K562 (cell line): ENCODE data around the gene MVD. TPM values are rescaled to one million over a fixed set of nuclear protein-coding genes. Genes with fewer than 3 reads are reported as not detected.

Experiments
- ATAC-seq: fragments of 200-7000 bp; cut with Tn5 transposase; 3 replicates; pipeline ENCODE4 v1.9.1; 2020; ENCODE audit warnings: moderate library complexity
- BruUV-seq: library from RNA; stranded (reverse); fragments of 400-500 nt; replicated peaks from 2 replicates; lab custom pipeline; 2021; lab: Mats Ljungman, UMichigan
- CTCF ChIA-PET: fragments of 300-600 bp; formaldehyde crosslinking; extraction: SDS; loops from one replicate; lab custom pipeline; 2021; ENCODE audit warnings: low intra/inter-chr PET ratio; lab: Yijun Ruan, JAX
- POLR2A ChIA-PET: fragments of 300-600, 350-650 bp; sonication (Branson Sonifier 250); formaldehyde crosslinking; extraction: SDS; loops from one replicate; lab custom pipeline; 2021; ENCODE audit warnings: antibody characterized with exemption, inconsistent platforms; lab: Yijun Ruan, JAX
- DNase-seq, 4 experiments: peaks; one replicate each; pipeline versions ENCODE4 v3.0.0 to v3.0.0-alpha.2; 2011 to 2018; ENCODE audit warnings: low spot score in 3 of 4, mixed read lengths in 3 of 4; ENCODE audit errors: extremely low read depth in 1 of 4
- FAIRE-seq: peaks from 2 replicates; lab custom pipeline; 2011; peaks lifted over from hg19 to GRCh38; lab: Jason Lieb, UNC
- H2AFZ ChIP-seq: 2 replicates; pipeline ENCODE4 v1.6.0; 2011; ENCODE audit warnings: low read depth, low read length, control low read depth, inconsistent platforms
- H3K27ac ChIP-seq: fragments of 200-600 bp; 3 replicates; pipeline ENCODE4 v1.8.0; 2011; ENCODE audit warnings: low read depth, mild to moderate bottlenecking, control low read depth, inconsistent platforms, low read length, moderate library complexity, mixed read lengths; ENCODE audit errors: extremely low read depth
- H3K27me3 ChIP-seq, 2 experiments: fragments of 300-600 bp in 1 of 2; 2 replicates in 1 of 2; 3 replicates in 1 of 2; pipeline versions ENCODE4 v1.6.0 to v1.8.0; 2011; ENCODE audit warnings: inconsistent platforms in 2 of 2, low read length in 2 of 2, mild to moderate bottlenecking in 1 of 2, mixed read lengths in 1 of 2, moderate library complexity in 1 of 2; ENCODE audit not compliant: control insufficient read depth in 2 of 2, insufficient read depth in 2 of 2
- H3K36me3 ChIP-seq: fragments of 300-600 bp; 3 replicates; pipeline ENCODE4 v1.8.0; 2011; ENCODE audit warnings: mild to moderate bottlenecking, low read length, inconsistent platforms; ENCODE audit not compliant: control insufficient read depth, insufficient read depth
- H3K4me1 ChIP-seq, 2 experiments: fragments of 200-600 bp in 1 of 2; replicated peaks in 1 of 2; 2 replicates in 1 of 2; 3 replicates in 1 of 2; pipeline versions ENCODE4 v1.5.1 to v1.8.0; 2011; ENCODE audit warnings: inconsistent platforms in 2 of 2, low read length in 2 of 2, mild to moderate bottlenecking in 1 of 2, mixed read lengths in 1 of 2, moderate library complexity in 1 of 2; ENCODE audit not compliant: control insufficient read depth in 2 of 2, insufficient read depth in 2 of 2
- H3K4me2 ChIP-seq: 2 replicates; pipeline ENCODE4 v1.6.1; 2011; ENCODE audit warnings: low read length, control low read depth, inconsistent platforms, mixed read lengths; ENCODE audit not compliant: insufficient read depth
- H3K4me3 ChIP-seq: fragments of 200-600 bp; sonication (generic), shearing (Covaris generic); 2 replicates; pipeline ENCODE4 v1.5.1; 2016; ENCODE audit warnings: control low read depth, inconsistent platforms
- H3K79me2 ChIP-seq: fragments of 200-600 bp; 3 replicates; pipeline ENCODE4 v1.8.0; 2011; ENCODE audit warnings: low read length, inconsistent platforms; ENCODE audit not compliant: control insufficient read depth, insufficient read depth
- H3K9ac ChIP-seq, 2 experiments: 2 replicates each; pipeline versions ENCODE4 v1.6.0 to v1.6.1; 2011; ENCODE audit warnings: low read depth in 2 of 2, low read length in 2 of 2, control low read depth in 1 of 2, inconsistent platforms in 1 of 2, mild to moderate bottlenecking in 1 of 2, mixed read lengths in 1 of 2; ENCODE audit not compliant: insufficient read depth in 1 of 2
- H3K9me1 ChIP-seq: one replicate; pipeline ENCODE4 v1.6.0; 2011; ENCODE audit warnings: inconsistent platforms, mild to moderate bottlenecking, low read length, moderate library complexity; ENCODE audit not compliant: control insufficient read depth, insufficient read depth
- H3K9me3 ChIP-seq: replicated peaks from 2 replicates; pipeline ENCODE4 v1.5.1; 2011; ENCODE audit warnings: low read depth, low read length, inconsistent platforms; ENCODE audit not compliant: control insufficient read depth, insufficient read depth
- H4K20me1 ChIP-seq: replicated peaks from 2 replicates; pipeline ENCODE4 v1.6.1; 2011; ENCODE audit warnings: low read length, inconsistent platforms, mixed read lengths; ENCODE audit not compliant: control insufficient read depth, insufficient read depth
- ARNT ChIP-seq, 2 experiments: fragments of 450-650 bp; IDR thresholded peaks; 2 replicates each; pipeline ENCODE4 v1.6.1; 2016; ENCODE audit warnings: mild to moderate bottlenecking in 1 of 2
- CBFB ChIP-seq: sonication (generic); formaldehyde crosslinking; IDR thresholded peaks from 2 replicates; pipeline ENCODE4 v1.4.0; 2020; ENCODE audit warnings: mild to moderate bottlenecking, missing genetic modification reagents
- CHCHD3 ChIP-seq: fragments of 250-450 bp; sonication (Bioruptor Pico); IDR thresholded peaks from 2 replicates; pipeline ENCODE4 v2.1.2; 2022; ENCODE audit warnings: mild to moderate bottlenecking
- CHD1 ChIP-seq: fragments of 200-600 bp; sonication (generic); IDR thresholded peaks from one replicate; pipeline ENCODE4 v1.6.1; 2012; ENCODE audit warnings: mild to moderate bottlenecking, moderate library complexity, low read length, inconsistent platforms
- HCFC1 ChIP-seq: IDR thresholded peaks from 2 replicates; pipeline ENCODE4 v1.6.1; 2012; ENCODE audit warnings: low read depth, low read length, improper control_type of control experiment
- HDAC6 ChIP-seq: IDR thresholded peaks from 2 replicates; pipeline ENCODE4 v1.6.1; 2012; ENCODE audit warnings: low read depth, mild to moderate bottlenecking, control low read depth, inconsistent platforms, low read length, moderate library complexity
- KAT8 ChIP-seq: fragments of 450-650 bp; IDR thresholded peaks from 2 replicates; pipeline ENCODE4 v1.6.1; 2016; ENCODE audit warnings: low read depth, mild to moderate bottlenecking
- SAFB2 ChIP-seq: fragments of 200-400 bp; formaldehyde crosslinking; IDR thresholded peaks from 2 replicates; pipeline ENCODE4 v1.6.1; 2018; ENCODE audit warnings: borderline replicate concordance, low read length, low read depth, moderate library complexity; ENCODE audit not compliant: severe bottlenecking
- ZFP30 ChIP-seq: fragments of 250-450 bp; sonication (Bioruptor Pico); IDR thresholded peaks from 2 replicates; pipeline ENCODE4 v1.8.0; 2022; ENCODE audit warnings: moderate library complexity, mild to moderate bottlenecking, inconsistent platforms, borderline replicate concordance
- ZNF561 ChIP-seq: fragments of 450-650 bp; formaldehyde crosslinking; conservative IDR thresholded peaks from 2 replicates; pipeline ENCODE4 v1.4.0; 2020; ENCODE audit warnings: mild to moderate bottlenecking, moderate library complexity
- ZNF695 ChIP-seq: fragments of 450-650 bp; formaldehyde crosslinking; IDR thresholded peaks from 2 replicates; pipeline ENCODE4 v1.4.0; 2020; ENCODE audit warnings: mild to moderate bottlenecking, moderate library complexity
- WGBS: fragments of 100-300 bp; shearing (Covaris generic); methylation state at CpG from one replicate; pipeline ENCODE4 v1.1.6; 2016; ENCODE audit warnings: low coverage, mixed read lengths; ENCODE audit not compliant: insufficient coverage; ENCODE audit errors: missing lambda C conversion rate; 5-methylcytosine and 5-hydroxymethylcytosine counted together
- in situ Hi-C: fragments of 300-500 bp; cut with MboI; formaldehyde crosslinking; loops from 4 replicates; pipeline ENCODE4 v1.15.0; 2018; ENCODE audit warnings: inconsistent platforms, mixed read lengths
- intact Hi-C: fragments of 100-400 bp; cut with micrococcal nuclease; formaldehyde crosslinking; loops from 2 replicates; pipeline ENCODE4 v1.14.2; 2022
- polyA plus RNA-seq, 8 experiments: library from polyadenylated mRNA; depleted of rRNA in 4 of 8; stranded (reverse) in 5 of 8; unstranded in 3 of 8; fragments of >200 nt; fragmentation: Nextera tagmentation in 2 of 8; fragmentation: Illumina TruSeq in 1 of 8; extraction: Ambion mirVana in 2 of 8; extraction: Trizol in 1 of 8; gene quantifications; 2 replicates each; pipeline versions ENCODE4 v1.2.1 to v1.2.3, GENCODE V29; 2011 to 2014; ENCODE audit warnings: inconsistent platforms in 1 of 8, missing spikeins in 1 of 8
- total RNA-seq, 7 experiments: library from RNA; depleted of rRNA in 6 of 7; stranded (reverse); fragments of >200 nt in 6 of 7; fragmentation: Illumina TruSeq in 2 of 7; extraction: Trizol in 2 of 7; gene quantifications; 2 replicates each; pipeline versions ENCODE4 v1.2.1 to v1.2.3, GENCODE V29; 2011 to 2021; ENCODE audit warnings: low replicate concordance in 1 of 7
- TF ChIP-seq, protein P1 (sequence below), 3 experiments: IDR thresholded peaks in 2 of 3; conservative IDR thresholded peaks in 1 of 3; 2 replicates each; pipeline ENCODE4 v1.5.1; 2011 to 2012; ENCODE audit warnings: low read length in 3 of 3, mild to moderate bottlenecking in 3 of 3, control low read depth in 2 of 3, improper control_type of control experiment in 1 of 3, inconsistent platforms in 1 of 3, low read depth in 1 of 3, mixed read lengths in 1 of 3, moderate library complexity in 1 of 3; ENCODE audit not compliant: insufficient read depth in 2 of 3
- TF ChIP-seq, protein P2 (sequence below): fragments of 250-450 bp; sonication (Bioruptor Pico); IDR thresholded peaks from 2 replicates; pipeline ENCODE4 v1.4.0; 2020; ENCODE audit warnings: mild to moderate bottlenecking
- TF ChIP-seq, protein P3 (sequence below): sonication (generic); formaldehyde crosslinking; IDR thresholded peaks from 2 replicates; pipeline ENCODE4 v1.8.1; 2023; ENCODE audit warnings: mild to moderate bottlenecking, missing genetic modification reagents

MVD gene
- total and polyA plus RNA-seq, 9 of the 15 experiments (the other 6 are each of a cell fraction or from before 2014, with no cell fraction given), result 12.2 to 141 (median 45.3) TPM

DNA sequence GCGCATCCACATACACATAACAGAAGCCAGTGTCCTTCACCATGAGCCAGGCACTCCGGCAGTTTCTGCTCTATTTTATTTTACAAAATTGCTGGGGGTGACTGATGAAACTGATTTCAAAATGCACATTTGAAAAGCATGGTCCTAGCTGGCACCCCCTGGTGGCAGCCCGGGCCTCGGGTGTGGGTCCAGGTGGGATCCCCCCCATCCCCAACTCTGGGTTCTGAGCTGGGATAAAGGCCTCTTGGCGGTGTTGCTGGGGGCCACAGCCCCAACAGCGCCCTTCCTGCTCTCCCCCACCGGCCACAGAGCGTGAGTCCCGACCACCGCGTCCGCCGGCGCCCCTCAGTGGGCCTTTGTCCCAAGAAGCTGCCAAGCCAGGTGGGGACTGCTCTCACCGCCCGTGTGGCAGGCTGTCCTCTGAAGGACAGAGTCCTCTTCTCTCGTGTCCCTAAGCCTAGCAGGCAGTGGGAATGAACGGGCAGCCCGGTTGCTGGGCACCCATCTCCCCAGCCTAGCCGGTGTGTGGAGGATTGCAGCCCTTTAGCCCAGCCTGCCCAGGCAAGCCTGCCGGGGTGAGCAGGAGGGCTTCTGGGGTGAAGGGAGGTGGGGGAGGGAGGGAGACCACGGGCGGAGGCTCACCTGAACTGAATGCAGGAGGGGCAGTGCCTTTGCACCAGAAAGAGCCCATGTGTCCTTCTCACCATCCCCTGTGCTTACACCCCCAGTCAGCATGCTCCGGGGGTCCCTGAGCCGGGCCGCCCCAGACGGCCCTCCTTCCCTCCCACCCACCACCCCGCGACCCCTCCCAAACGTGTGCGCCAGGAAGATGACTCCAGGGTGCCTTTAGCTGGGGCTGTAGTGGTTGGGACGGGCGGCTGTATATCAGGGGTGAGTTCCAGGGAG, 22.5 kb upstream of the MVD start:
- Histone ChIP-seq H3K4me2 (peak overlapping the region; percentile 75), H3K36me3 (no peaks in the 10 kb centered on the region), H3K79me2 (no peaks in the 10 kb centered on the region; the same call in 2 of the 3 replicates), H4K20me1 (no peaks in the 10 kb centered on the region; the same call in 1 of the 2 replicates), H2AFZ (peak overlapping the region; percentile 88), H3K9ac (peak overlapping the region; percentile 44 to 90; a peak in 3 of 4 replicates), H3K27ac (no peak overlapping the region; the same call in 2 of the 3 replicates), H3K4me3 (peak overlapping the region; percentile 60), H3K9me1 (no peaks in the 10 kb centered on the region), H3K4me1 (peaks cover 36 to 71% of the 10 kb centered on the region in 2 experiments), H3K9me3 (no peaks in the 10 kb centered on the region), H3K27me3 (no peaks in the 10 kb centered on the region)
- 40% methylated on average over 21 of the region's 33 CpGs for WGBS
- ChIA-PET CTCF (interaction anchor here (0.6 kb wide), 1 partner anchor 127 kb away, joined by 3 read pairs; no protein-coding TSS in a partner anchor), POLR2A (interaction anchor here (0.5 to 1.2 kb wide), 4 partner anchors 9 to 34 kb away, joined by 3 to 6 read pairs (median 4); partner anchors contain the start of gene MVD)
- FAIRE-seq, result no peak
- ATAC-seq, result no peak
- no TSS peak for BruUV-seq
- intact Hi-C loops (loop anchor here (2.0 to 5.0 kb wide), 3 partner anchors 23 to 87 kb away; partner anchors contain the start of gene MVD), in situ Hi-C loops (no loop called here)
- peak; percentile 49 to 73 (median 66) for DNase-seq
- no peak for TF ChIP-seq ZNF561 (CRISPR knock-in tag)
- TF ChIP-seq, protein P1, sequence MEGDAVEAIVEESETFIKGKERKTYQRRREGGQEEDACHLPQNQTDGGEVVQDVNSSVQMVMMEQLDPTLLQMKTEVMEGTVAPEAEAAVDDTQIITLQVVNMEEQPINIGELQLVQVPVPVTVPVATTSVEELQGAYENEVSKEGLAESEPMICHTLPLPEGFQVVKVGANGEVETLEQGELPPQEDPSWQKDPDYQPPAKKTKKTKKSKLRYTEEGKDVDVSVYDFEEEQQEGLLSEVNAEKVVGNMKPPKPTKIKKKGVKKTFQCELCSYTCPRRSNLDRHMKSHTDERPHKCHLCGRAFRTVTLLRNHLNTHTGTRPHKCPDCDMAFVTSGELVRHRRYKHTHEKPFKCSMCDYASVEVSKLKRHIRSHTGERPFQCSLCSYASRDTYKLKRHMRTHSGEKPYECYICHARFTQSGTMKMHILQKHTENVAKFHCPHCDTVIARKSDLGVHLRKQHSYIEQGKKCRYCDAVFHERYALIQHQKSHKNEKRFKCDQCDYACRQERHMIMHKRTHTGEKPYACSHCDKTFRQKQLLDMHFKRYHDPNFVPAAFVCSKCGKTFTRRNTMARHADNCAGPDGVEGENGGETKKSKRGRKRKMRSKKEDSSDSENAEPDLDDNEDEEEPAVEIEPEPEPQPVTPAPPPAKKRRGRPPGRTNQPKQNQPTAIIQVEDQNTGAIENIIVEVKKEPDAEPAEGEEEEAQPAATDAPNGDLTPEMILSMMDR (IDR thresholded peaks at IDR 0.05 in 2 of 3, conservative IDR thresholded peaks at IDR 0.05 in 1 of 3; ENCODE audit: insufficient read depth in 2 of 3, low read depth in 1 of 3, low read length in 3 of 3), result peak; percentile 56 to 69 (median 64)
- TF ChIP-seq CBFB (CRISPR knock-in tag), result no peak
- TF ChIP-seq, protein P2, sequence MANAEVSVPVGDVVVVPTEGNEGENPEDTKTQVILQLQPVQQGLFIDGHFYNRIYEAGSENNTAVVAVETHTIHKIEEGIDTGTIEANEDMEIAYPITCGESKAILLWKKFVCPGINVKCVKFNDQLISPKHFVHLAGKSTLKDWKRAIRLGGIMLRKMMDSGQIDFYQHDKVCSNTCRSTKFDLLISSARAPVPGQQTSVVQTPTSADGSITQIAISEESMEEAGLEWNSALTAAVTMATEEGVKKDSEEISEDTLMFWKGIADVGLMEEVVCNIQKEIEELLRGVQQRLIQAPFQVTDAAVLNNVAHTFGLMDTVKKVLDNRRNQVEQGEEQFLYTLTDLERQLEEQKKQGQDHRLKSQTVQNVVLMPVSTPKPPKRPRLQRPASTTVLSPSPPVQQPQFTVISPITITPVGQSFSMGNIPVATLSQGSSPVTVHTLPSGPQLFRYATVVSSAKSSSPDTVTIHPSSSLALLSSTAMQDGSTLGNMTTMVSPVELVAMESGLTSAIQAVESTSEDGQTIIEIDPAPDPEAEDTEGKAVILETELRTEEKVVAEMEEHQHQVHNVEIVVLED (CRISPR knock-in tag), result no peak
- TF ChIP-seq ZFP30 (CRISPR knock-in tag), result no peak
- no peak for TF ChIP-seq HCFC1
- TF ChIP-seq CHD1, result no peak
- no peak for TF ChIP-seq ZNF695 (CRISPR knock-in tag)
- TF ChIP-seq SAFB2, result no peak
- no peak for TF ChIP-seq KAT8
- no peak for TF ChIP-seq ARNT (IDR thresholded peaks at IDR 0.05)
- TF ChIP-seq HDAC6, result no peak
- TF ChIP-seq, protein P3, sequence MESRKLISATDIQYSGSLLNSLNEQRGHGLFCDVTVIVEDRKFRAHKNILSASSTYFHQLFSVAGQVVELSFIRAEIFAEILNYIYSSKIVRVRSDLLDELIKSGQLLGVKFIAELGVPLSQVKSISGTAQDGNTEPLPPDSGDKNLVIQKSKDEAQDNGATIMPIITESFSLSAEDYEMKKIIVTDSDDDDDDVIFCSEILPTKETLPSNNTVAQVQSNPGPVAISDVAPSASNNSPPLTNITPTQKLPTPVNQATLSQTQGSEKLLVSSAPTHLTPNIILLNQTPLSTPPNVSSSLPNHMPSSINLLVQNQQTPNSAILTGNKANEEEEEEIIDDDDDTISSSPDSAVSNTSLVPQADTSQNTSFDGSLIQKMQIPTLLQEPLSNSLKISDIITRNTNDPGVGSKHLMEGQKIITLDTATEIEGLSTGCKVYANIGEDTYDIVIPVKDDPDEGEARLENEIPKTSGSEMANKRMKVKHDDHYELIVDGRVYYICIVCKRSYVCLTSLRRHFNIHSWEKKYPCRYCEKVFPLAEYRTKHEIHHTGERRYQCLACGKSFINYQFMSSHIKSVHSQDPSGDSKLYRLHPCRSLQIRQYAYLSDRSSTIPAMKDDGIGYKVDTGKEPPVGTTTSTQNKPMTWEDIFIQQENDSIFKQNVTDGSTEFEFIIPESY (CRISPR knock-in tag), result peak; percentile 88
- no peak for TF ChIP-seq CHCHD3 (CRISPR knock-in tag)
